Measurements from ENCODE around the gene TLR10.

TLR10 gene

GRCh38 chr4:38751341-38752010 lies 31.3 kb downstream of the TLR10 start:
- Histone ChIP-seq H2AFZ (ENCODE audit: low read depth, low read length) (no peak overlapping the region), H3K27me3 (ENCODE audit: insufficient read depth, low read length) (no peaks in the 10 kb centered on the region)

DNA sequence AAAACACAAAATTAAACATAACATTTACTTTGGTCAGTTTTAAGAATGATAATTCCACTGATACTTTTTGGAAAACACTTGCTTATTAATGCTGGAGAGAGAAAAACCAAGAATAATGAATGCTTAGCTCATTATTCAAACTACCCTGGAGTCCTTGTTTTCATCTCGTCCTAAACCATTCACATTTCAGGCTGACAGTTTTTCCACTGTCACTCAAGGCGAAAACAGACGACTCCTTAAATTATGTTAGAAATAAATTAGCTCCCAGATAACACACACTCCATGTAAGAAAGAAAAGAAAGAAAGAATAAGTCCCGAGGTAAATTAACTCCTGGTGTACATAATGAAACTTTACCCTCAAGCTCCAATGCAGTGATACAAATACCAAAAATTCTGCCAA lies 33.5 kb downstream of the TLR10 start:
- Histone ChIP-seq H3K27me3 (ENCODE audit: insufficient read depth, low read length) (no peaks in the 10 kb centered on the region), H3K4me1 (ENCODE audit: insufficient read depth, low read length) (peaks cover 25% of the 10 kb centered on the region), H3K9me3 (ENCODE audit: low read length) (peaks cover 7% of the 10 kb centered on the region), H2AFZ (ENCODE audit: low read depth, low read length) (no peak overlapping the region), H3K36me3 (ENCODE audit: insufficient read depth, low read length) (no peaks in the 10 kb centered on the region), H3K4me3 (ENCODE audit: low read length) (no peak overlapping the region)

More at GRCh38 chr4:38751341-38752010, 31.3 kb downstream of the TLR10 start:
- Histone ChIP-seq H3K36me3 (ENCODE audit: insufficient read depth, low read length) (no peaks in the 10 kb centered on the region), H3K4me1 (ENCODE audit: insufficient read depth, low read length) (peaks cover 25% of the 10 kb centered on the region), H3K4me3 (ENCODE audit: low read length) (no peak overlapping the region), H3K9me3 (ENCODE audit: low read length) (peaks cover 7% of the 10 kb centered on the region)

- peaks cover 7% of the 10 kb centered on the region for H3K9me3 ChIP-seq (ENCODE audit: low read length)
- H3K36me3 ChIP-seq (ENCODE audit: insufficient read depth, low read length) = no peaks in the 10 kb centered on the region
- no peak overlapping the region for H2AFZ ChIP-seq (ENCODE audit: low read depth, low read length)
- H3K4me1 ChIP-seq (ENCODE audit: insufficient read depth, low read length) = peaks cover 17% of the 10 kb centered on the region
- no peak overlapping the region for H3K4me3 ChIP-seq (ENCODE audit: low read length)
- no peaks in the 10 kb centered on the region for H3K27me3 ChIP-seq (ENCODE audit: insufficient read depth, low read length)
These were observed 35.2 kb downstream of the TLR10 start for GRCh38 chr4:38747629-38748028.

DNA sequence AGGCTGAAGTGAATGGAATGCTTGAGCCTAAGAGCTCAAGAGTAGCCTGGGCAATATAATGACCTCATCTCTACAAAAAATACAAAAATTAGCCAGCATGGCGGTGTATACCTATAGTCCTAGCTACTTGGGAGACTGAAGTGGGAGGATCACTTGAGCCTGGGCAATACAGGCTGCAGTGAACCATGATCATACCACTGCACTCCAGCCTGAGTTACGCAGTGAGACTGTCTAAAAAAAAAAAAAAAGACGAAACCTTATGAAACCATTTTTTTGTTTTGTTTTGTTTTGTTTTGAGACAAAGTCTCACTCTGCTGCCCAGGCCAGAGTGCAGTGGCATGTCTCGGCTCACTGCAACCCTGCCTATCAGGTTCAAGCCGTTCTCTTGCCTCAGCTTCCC lies 36.9 kb downstream of the TLR10 start:
- Histone ChIP-seq H2AFZ (ENCODE audit: low read depth, low read length) (no peak overlapping the region), H3K9me3 (ENCODE audit: low read length) (peaks cover 7% of the 10 kb centered on the region), H3K36me3 (ENCODE audit: insufficient read depth, low read length) (no peaks in the 10 kb centered on the region), H3K27me3 (ENCODE audit: insufficient read depth, low read length) (no peaks in the 10 kb centered on the region), H3K4me3 (ENCODE audit: low read length) (no peak overlapping the region), H3K4me1 (ENCODE audit: insufficient read depth, low read length) (peaks cover 14% of the 10 kb centered on the region)

DNA sequence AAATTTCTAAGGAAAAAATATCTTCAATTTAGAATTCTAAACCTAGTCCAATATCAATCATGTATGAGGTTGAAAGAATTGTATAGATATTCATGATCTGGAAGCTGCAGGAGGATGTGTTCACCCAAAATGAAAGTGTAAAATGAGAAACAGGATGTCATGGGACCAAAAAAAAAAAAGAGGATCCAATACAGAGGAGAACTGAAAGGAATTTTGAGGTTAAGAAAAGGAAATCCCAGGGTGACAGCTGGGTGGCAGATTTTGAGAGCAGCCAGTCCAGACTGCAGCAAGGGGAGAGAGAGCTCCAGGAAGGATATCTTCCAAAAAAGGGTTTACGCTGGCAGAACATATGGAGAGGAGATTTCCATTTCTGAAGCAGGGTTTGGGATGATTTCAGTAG lies 38.9 kb downstream of the TLR10 start:
- Histone ChIP-seq H3K36me3 (ENCODE audit: insufficient read depth, low read length) (no peaks in the 10 kb centered on the region), H3K4me3 (ENCODE audit: low read length) (no peak overlapping the region), H3K9me3 (ENCODE audit: low read length) (peaks cover 7% of the 10 kb centered on the region), H2AFZ (ENCODE audit: low read depth, low read length) (no peak overlapping the region), H3K27me3 (ENCODE audit: insufficient read depth, low read length) (no peaks in the 10 kb centered on the region), H3K4me1 (ENCODE audit: insufficient read depth, low read length) (peaks cover 2% of the 10 kb centered on the region)

- H3K4me1 ChIP-seq (ENCODE audit: insufficient read depth, low read length) = peaks cover 8% of the 10 kb centered on the region
These were observed 42.5 kb downstream of the TLR10 start for GRCh38 chr4:38740303-38740702.

GRCh38 chr4:38738940-38739803 lies 43.6 kb downstream of the TLR10 start:
- peaks cover 8% of the 10 kb centered on the region for H3K4me1 ChIP-seq (ENCODE audit: insufficient read depth, low read length)
- H2AFZ ChIP-seq (ENCODE audit: low read depth, low read length) = no peak overlapping the region
- H3K27me3 ChIP-seq (ENCODE audit: insufficient read depth, low read length) = no peaks in the 10 kb centered on the region
- H3K36me3 ChIP-seq (ENCODE audit: insufficient read depth, low read length) = no peaks in the 10 kb centered on the region
- no peak overlapping the region for H3K4me3 ChIP-seq (ENCODE audit: low read length)
- H3K9me3 ChIP-seq (ENCODE audit: low read length) = no peaks in the 10 kb centered on the region

More at GRCh38 chr4:38740303-38740702, 42.5 kb downstream of the TLR10 start:
- H3K36me3 ChIP-seq (ENCODE audit: insufficient read depth, low read length) = no peaks in the 10 kb centered on the region
- no peaks in the 10 kb centered on the region for H3K9me3 ChIP-seq (ENCODE audit: low read length)
- H3K27me3 ChIP-seq (ENCODE audit: insufficient read depth, low read length) = no peaks in the 10 kb centered on the region
- H3K4me3 ChIP-seq (ENCODE audit: low read length) = no peak overlapping the region
- H2AFZ ChIP-seq (ENCODE audit: low read depth, low read length) = no peak overlapping the region

GRCh38 chr4:38735870-38736269 lies 46.9 kb downstream of the TLR10 start:
- Histone ChIP-seq H2AFZ (ENCODE audit: low read depth, low read length) (no peak overlapping the region), H3K4me3 (ENCODE audit: low read length) (no peak overlapping the region), H3K36me3 (ENCODE audit: insufficient read depth, low read length) (no peaks in the 10 kb centered on the region), H3K9me3 (ENCODE audit: low read length) (peaks cover 6% of the 10 kb centered on the region), H3K4me1 (ENCODE audit: insufficient read depth, low read length) (peaks cover 8% of the 10 kb centered on the region), H3K27me3 (ENCODE audit: insufficient read depth, low read length) (no peaks in the 10 kb centered on the region)

DNA sequence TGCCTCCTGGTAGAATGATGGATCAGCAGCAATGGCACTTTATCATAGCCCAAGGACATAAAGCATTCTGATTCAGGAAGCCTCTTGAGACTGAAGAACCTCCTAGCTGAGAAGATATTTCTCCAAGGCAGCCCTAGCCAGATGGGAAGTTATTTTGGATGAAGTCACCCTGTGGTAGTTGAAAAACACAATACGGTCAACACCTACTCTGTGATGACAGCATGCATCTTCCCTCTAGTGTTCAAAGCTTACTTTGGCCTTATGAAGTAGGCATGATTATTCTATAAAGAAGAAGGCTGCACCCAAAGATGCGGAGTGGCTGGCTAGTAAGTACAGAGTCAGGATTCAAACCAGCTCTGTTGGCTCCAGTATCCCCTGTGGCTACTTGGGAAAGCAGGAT lies 47.9 kb downstream of the TLR10 start:
- H3K4me1 ChIP-seq (ENCODE audit: insufficient read depth, low read length) = peaks cover 8% of the 10 kb centered on the region
- H3K4me3 ChIP-seq (ENCODE audit: low read length) = no peak overlapping the region

DNA sequence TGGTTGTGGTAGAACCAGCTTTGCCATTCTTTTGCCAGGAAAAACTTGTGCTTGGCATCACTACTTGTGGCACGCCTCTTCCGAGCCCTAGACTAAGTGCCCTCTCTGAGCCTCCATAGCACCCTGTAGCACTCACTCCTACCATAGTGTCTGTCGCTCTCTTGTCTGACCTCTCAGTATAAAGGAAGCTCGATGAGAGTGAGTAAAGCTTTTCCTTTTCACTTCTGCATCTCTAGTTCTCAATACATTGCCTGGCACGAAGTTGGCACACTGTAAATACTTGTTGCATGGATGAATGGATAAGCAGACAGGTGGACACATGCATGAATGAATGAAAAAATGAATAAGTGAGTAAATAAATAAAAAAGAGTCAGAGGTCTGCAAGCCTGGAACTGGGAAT lies 48.3 kb downstream of the TLR10 start:
- Histone ChIP-seq H3K4me1 (ENCODE audit: insufficient read depth, low read length) (peaks cover 8% of the 10 kb centered on the region), H3K9me3 (ENCODE audit: low read length) (peaks cover 6% of the 10 kb centered on the region)

More for the DNA sequence above, 47.9 kb downstream of the TLR10 start:
- no peak overlapping the region for H2AFZ ChIP-seq (ENCODE audit: low read depth, low read length)
- no peaks in the 10 kb centered on the region for H3K27me3 ChIP-seq (ENCODE audit: insufficient read depth, low read length)
- peaks cover 6% of the 10 kb centered on the region for H3K9me3 ChIP-seq (ENCODE audit: low read length)
- no peaks in the 10 kb centered on the region for H3K36me3 ChIP-seq (ENCODE audit: insufficient read depth, low read length)

DNA sequence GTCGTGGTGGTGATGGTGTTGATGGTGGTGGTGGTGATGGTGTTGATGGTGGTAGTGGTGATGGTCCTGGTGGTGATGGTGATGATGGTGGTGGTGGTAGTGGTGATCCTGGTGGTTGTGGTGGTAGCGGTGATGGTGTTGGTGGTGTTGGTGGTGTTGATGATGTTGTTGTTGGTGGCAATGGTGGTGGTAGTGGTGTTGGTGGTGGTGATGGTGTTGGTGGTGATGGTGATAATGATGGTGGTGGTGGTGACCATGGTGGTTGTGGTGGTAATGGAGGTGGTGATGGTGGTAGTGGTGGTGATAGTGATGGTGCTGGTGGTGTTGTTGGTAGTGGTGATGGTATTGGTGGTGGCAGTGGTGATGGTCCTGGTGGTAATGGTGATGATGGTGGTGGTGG lies 49.1 kb downstream of the TLR10 start:
- Histone ChIP-seq H2AFZ (ENCODE audit: low read depth, low read length) (no peak overlapping the region), H3K9me3 (ENCODE audit: low read length) (peaks cover 6% of the 10 kb centered on the region), H3K27me3 (ENCODE audit: insufficient read depth, low read length) (no peaks in the 10 kb centered on the region), H3K4me1 (ENCODE audit: insufficient read depth, low read length) (peaks cover 8% of the 10 kb centered on the region), H3K4me3 (ENCODE audit: low read length) (no peak overlapping the region), H3K36me3 (ENCODE audit: insufficient read depth, low read length) (no peaks in the 10 kb centered on the region)

More for the DNA sequence above, 48.3 kb downstream of the TLR10 start:
- Histone ChIP-seq H2AFZ (ENCODE audit: low read depth, low read length) (no peak overlapping the region), H3K36me3 (ENCODE audit: insufficient read depth, low read length) (no peaks in the 10 kb centered on the region), H3K27me3 (ENCODE audit: insufficient read depth, low read length) (no peaks in the 10 kb centered on the region), H3K4me3 (ENCODE audit: low read length) (no peak overlapping the region)

GRCh38 chr4:38730830-38731646 lies 51.8 kb downstream of the TLR10 start:
- no peaks in the 10 kb centered on the region for H3K36me3 ChIP-seq (ENCODE audit: insufficient read depth, low read length)
- no peak overlapping the region for H2AFZ ChIP-seq (ENCODE audit: low read depth, low read length)
- no peaks in the 10 kb centered on the region for H3K27me3 ChIP-seq (ENCODE audit: insufficient read depth, low read length)
- no peaks in the 10 kb centered on the region for H3K4me1 ChIP-seq (ENCODE audit: insufficient read depth, low read length)
- H3K9me3 ChIP-seq (ENCODE audit: low read length) = peaks cover 6% of the 10 kb centered on the region
- no peak overlapping the region for H3K4me3 ChIP-seq (ENCODE audit: low read length)

DNA sequence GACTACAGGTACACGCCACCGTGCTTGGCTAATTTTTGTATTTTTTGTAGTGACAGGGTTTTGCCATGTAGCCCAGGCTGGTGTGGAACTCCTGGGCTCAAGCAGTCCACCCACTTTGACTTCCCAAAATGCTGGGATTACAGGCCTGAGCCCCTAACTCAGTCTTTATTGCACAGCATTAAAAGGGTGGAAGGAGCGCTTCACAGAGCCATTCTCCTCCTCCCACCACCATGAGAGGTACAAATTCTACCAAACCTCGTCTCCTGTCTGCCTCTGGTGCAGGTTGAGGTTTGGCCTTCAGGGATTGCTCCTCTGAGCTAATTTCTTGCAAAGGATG lies 52.3 kb downstream of the TLR10 start:
- no peaks in the 10 kb centered on the region for H3K36me3 ChIP-seq (ENCODE audit: insufficient read depth, low read length)
- no peak overlapping the region for H2AFZ ChIP-seq (ENCODE audit: low read depth, low read length)
- no peaks in the 10 kb centered on the region for H3K27me3 ChIP-seq (ENCODE audit: insufficient read depth, low read length)
- no peaks in the 10 kb centered on the region for H3K4me1 ChIP-seq (ENCODE audit: insufficient read depth, low read length)
- no peak overlapping the region for H3K4me3 ChIP-seq (ENCODE audit: low read length)
- H3K9me3 ChIP-seq (ENCODE audit: low read length) = peaks cover 6% of the 10 kb centered on the region

Data from neuron (in vitro differentiated cells).